Naive thymus-derived CD8-positive, alpha-beta T cell (primary cell): ENCODE results near the gene KLHDC9. TPM values are rescaled to one million over a fixed set of nuclear protein-coding genes. Genes with fewer than 3 reads are reported as not detected.

ENCODE experiments used
- ATAC-seq, 2 donors: fragments of 150-1000 bp; cut with Tn5 transposase in 1 of 2; sonication (Bioruptor Pico), chemical (Tn5 transposase) in 1 of 2; 1 replicate in 1 of 2; 2 replicates in 1 of 2; pipeline ENCODE4 v1.10.0; 2021; ENCODE audit warnings: mild to moderate bottlenecking in 2 of 2, moderate library complexity in 2 of 2
- POLR2A ChIA-PET: fragments of 350-600 bp; sonication (Branson Sonifier 250); formaldehyde crosslinking; loops from one replicate; lab custom pipeline; 2021; ENCODE audit warnings: antibody characterized with exemption; lab: Charles Lee
- DNase-seq, 10 donors: peaks; one replicate each; pipeline versions ENCODE4 v3.0.0 to v3.0.0-alpha.2; 2020 to 2022
- H3K27ac Mint-ChIP-seq, 10 donors: one replicate each; pipeline ENCODE4 v1.8.0; 2020 to 2022; ENCODE audit warnings: mild to moderate bottlenecking in 10 of 10, mixed read lengths in 10 of 10, moderate library complexity in 4 of 10, inconsistent platforms in 1 of 10
- H3K27me3 Mint-ChIP-seq, 5 donors: one replicate each; pipeline ENCODE4 v1.8.0; 2021 to 2022; ENCODE audit warnings: mixed read lengths in 5 of 5
- H3K36me3 Mint-ChIP-seq, 3 donors: one replicate each; pipeline ENCODE4 v1.8.0; 2020 to 2022; ENCODE audit warnings: mixed read lengths in 3 of 3, mild to moderate bottlenecking in 2 of 3, inconsistent platforms in 1 of 3
- H3K4me1 Mint-ChIP-seq, 4 donors: one replicate each; pipeline ENCODE4 v1.8.0; 2021 to 2022; ENCODE audit warnings: mixed read lengths in 4 of 4
- H3K4me3 Mint-ChIP-seq, 10 donors: one replicate each; pipeline ENCODE4 v1.8.0; 2020 to 2022; ENCODE audit warnings: mild to moderate bottlenecking in 10 of 10, mixed read lengths in 10 of 10, moderate library complexity in 6 of 10, inconsistent platforms in 1 of 10
- H3K9me3 Mint-ChIP-seq, 9 donors: one replicate each; pipeline ENCODE4 v1.8.0; 2020 to 2022; ENCODE audit warnings: mixed read lengths in 9 of 9, mild to moderate bottlenecking in 3 of 9, inconsistent platforms in 1 of 9, moderate library complexity in 1 of 9
- polyA plus RNA-seq, 3 donors: library from polyadenylated mRNA; unstranded; fragments of 300-500 nt; fragmentation: Illumina TruSeq; gene quantifications; one replicate each; pipeline ENCODE4 v1.2.3, GENCODE V29; 2021
- total RNA-seq, 8 experiments: library from RNA in 2 of 8; stranded (reverse) in 2 of 8; gene quantifications; one replicate each; pipeline ENCODE4 v1.2.3 and lab custom pipeline; 2021 to 2026

Gene KLHDC9
- total and polyA plus RNA-seq, 5 experiments from 2014 or later, result 0.30 to 1.5 (median 0.62) TPM

- POLR2A ChIA-PET, result interaction anchor here (0.6 to 2.0 kb wide), 2 partner anchors 39 to 44 kb away, joined by 4 to 6 read pairs; partner anchors contain the start of gene USF1
- peak within 1 kb of the TSS in 1 of 10 donors; percentile 6 for H3K4me3 Mint-ChIP-seq
- peaks cover 0 to 2% (median 0%) of the 10 kb centered on the region in 5 donors for H3K27me3 Mint-ChIP-seq
- ATAC-seq, result no peak
- H3K27ac Mint-ChIP-seq, result peak within 1 kb of the TSS in 6 of 10 donors; percentile 4 to 82 (median 28)
- no peaks in the 10 kb centered on the region for H3K36me3 Mint-ChIP-seq
- DNase-seq, result no peak
- no peaks in the 10 kb centered on the region for H3K9me3 Mint-ChIP-seq
- peaks cover 8 to 28% (median 23%) of the 10 kb centered on the region in 4 donors for H3K4me1 Mint-ChIP-seq
Measured at GRCh38 chr1:161089251-161089924, 8.8 kb upstream of the KLHDC9 start, which contains the start of gene NECTIN4. TSS of gene NECTIN4 (minus strand) at chr1:161089558. CDS start at chr1:161089296, 262 bp downstream.

- POLR2A ChIA-PET, result interaction anchor here (0.6 to 2.0 kb wide), 2 partner anchors 40 to 44 kb away, joined by 4 to 6 read pairs; partner anchors contain the start of gene USF1
- peak overlapping the region in 1 of 10 donors; percentile 6 for H3K4me3 Mint-ChIP-seq
Measured at GRCh38 chr1:161089938-161090337, 8.2 kb upstream of the KLHDC9 start.

GRCh38 chr1:161090617-161091016 lies 7.5 kb upstream of the KLHDC9 start:
- Mint-ChIP-seq H3K36me3 (no peaks in the 10 kb centered on the region), H3K27ac (peak overlapping the region in 5 of 10 donors; percentile 4 to 82 (median 39)), H3K9me3 (no peaks in the 10 kb centered on the region), H3K27me3 (peaks cover 0 to 2% (median 0%) of the 10 kb centered on the region in 5 donors), H3K4me1 (peaks cover 8 to 28% (median 23%) of the 10 kb centered on the region in 4 donors), H3K4me3 (no peak overlapping the region)
- POLR2A ChIA-PET, result interaction anchor here (0.5 to 2.0 kb wide), 3 partner anchors 43 to 47 kb away, joined by 3 to 6 read pairs (median 4); partner anchors contain the start of gene USF1
- peak; percentile 86 to 87 for ATAC-seq
- peak in 3 of 10 donors; percentile 23 to 57 (median 47) for DNase-seq

More at GRCh38 chr1:161089938-161090337, 8.2 kb upstream of the KLHDC9 start:
- DNase-seq (no peak), ATAC-seq (no peak)
- Mint-ChIP-seq H3K27me3 (peaks cover 0 to 2% (median 0%) of the 10 kb centered on the region in 5 donors), H3K4me1 (peaks cover 8 to 28% (median 23%) of the 10 kb centered on the region in 4 donors), H3K36me3 (no peaks in the 10 kb centered on the region), H3K27ac (peak overlapping the region in 1 of 10 donors; percentile 4), H3K9me3 (no peaks in the 10 kb centered on the region)

GRCh38 chr1:161091093-161091492 lies 7.1 kb upstream of the KLHDC9 start:
- DNase-seq (no peak), ATAC-seq (no peak)
- POLR2A ChIA-PET, result interaction anchor here (0.5 to 2.0 kb wide), 2 partner anchors 46 to 47 kb away, joined by 4 to 6 read pairs; partner anchors contain the start of gene USF1
- H3K4me3 Mint-ChIP-seq, result no peak overlapping the region
- no peaks in the 10 kb centered on the region for H3K36me3 Mint-ChIP-seq
- H3K4me1 Mint-ChIP-seq, result peaks cover 8 to 28% (median 25%) of the 10 kb centered on the region in 4 donors
- H3K27ac Mint-ChIP-seq, result peak overlapping the region in 1 of 10 donors; percentile 3
- H3K27me3 Mint-ChIP-seq, result no peaks in the 10 kb centered on the region
- no peaks in the 10 kb centered on the region for H3K9me3 Mint-ChIP-seq

- no peaks in the 10 kb centered on the region for H3K36me3 Mint-ChIP-seq
- ATAC-seq, result no peak
- no peak for DNase-seq
- H3K9me3 Mint-ChIP-seq, result no peaks in the 10 kb centered on the region
- H3K4me1 Mint-ChIP-seq, result peaks cover 8 to 34% (median 31%) of the 10 kb centered on the region in 4 donors
- POLR2A ChIA-PET, result interaction anchor here (1.5 to 8.7 kb wide), 2 partner anchors 23 to 46 kb away, joined by 4 to 119 read pairs; partner anchors contain the start of genes ARHGAP30 and USF1
- H3K27me3 Mint-ChIP-seq, result no peaks in the 10 kb centered on the region
- peak overlapping the region in 1 of 10 donors; percentile 14 for H3K4me3 Mint-ChIP-seq
- peak overlapping the region in 5 of 10 donors; percentile 9 to 59 (median 55) for H3K27ac Mint-ChIP-seq
Measured at GRCh38 chr1:161091796-161092507, 6.2 kb upstream of the KLHDC9 start.

GRCh38 chr1:161092621-161093028 lies 5.5 kb upstream of the KLHDC9 start:
- peak in 1 of 2 donors; percentile 27 for ATAC-seq
- H3K36me3 Mint-ChIP-seq, result peaks cover 0 to 2% (median 0%) of the 10 kb centered on the region in 3 donors

GRCh38 chr1:161094481-161094880 lies 3.7 kb upstream of the KLHDC9 start:
- peak overlapping the region in 1 of 10 donors; percentile 57 for H3K27ac Mint-ChIP-seq
- peaks cover 0 to 5% (median 0%) of the 10 kb centered on the region in 9 donors for H3K9me3 Mint-ChIP-seq
- POLR2A ChIA-PET, result interaction anchor here (0.7 to 8.7 kb wide), 4 partner anchors 11 to 48 kb away, joined by 3 to 119 read pairs (median 36); partner anchors contain the start of genes ARHGAP30 and USF1
- H3K27me3 Mint-ChIP-seq, result peaks cover 0 to 4% (median 0%) of the 10 kb centered on the region in 5 donors
- H3K36me3 Mint-ChIP-seq, result peaks cover 0 to 6% (median 0%) of the 10 kb centered on the region in 3 donors
- peak overlapping the region in 1 of 10 donors; percentile 8 for H3K4me3 Mint-ChIP-seq
- peaks cover 24 to 51% (median 50%) of the 10 kb centered on the region in 4 donors for H3K4me1 Mint-ChIP-seq
- DNase-seq (no peak), ATAC-seq (no peak)

More at GRCh38 chr1:161092621-161093028, 5.5 kb upstream of the KLHDC9 start:
- no peak for DNase-seq
- H3K27me3 Mint-ChIP-seq, result peaks cover 0 to 3% (median 0%) of the 10 kb centered on the region in 5 donors
- peaks cover 0 to 3% (median 0%) of the 10 kb centered on the region in 9 donors for H3K9me3 Mint-ChIP-seq
- H3K4me1 Mint-ChIP-seq, result peaks cover 14 to 41% (median 37%) of the 10 kb centered on the region in 4 donors
- no peak overlapping the region for H3K4me3 Mint-ChIP-seq
- POLR2A ChIA-PET, result interaction anchor here (1.5 to 8.7 kb wide), 2 partner anchors 23 to 47 kb away, joined by 4 to 119 read pairs; partner anchors contain the start of genes ARHGAP30 and USF1
- H3K27ac Mint-ChIP-seq, result peak overlapping the region in 2 of 10 donors; percentile 36 to 49

GRCh38 chr1:161095230-161095629 lies 2.9 kb upstream of the KLHDC9 start:
- no peak for ATAC-seq
- peaks cover 0 to 13% (median 0%) of the 10 kb centered on the region in 3 donors for H3K36me3 Mint-ChIP-seq
- H3K4me3 Mint-ChIP-seq, result no peak overlapping the region
- H3K27me3 Mint-ChIP-seq, result peaks cover 0 to 4% (median 0%) of the 10 kb centered on the region in 5 donors
- peaks cover 0 to 5% (median 0%) of the 10 kb centered on the region in 9 donors for H3K9me3 Mint-ChIP-seq
- peak overlapping the region in 2 of 10 donors; percentile 22 to 51 for H3K27ac Mint-ChIP-seq
- peaks cover 24 to 49% (median 48%) of the 10 kb centered on the region in 4 donors for H3K4me1 Mint-ChIP-seq
- POLR2A ChIA-PET, result interaction anchor here (0.7 to 8.7 kb wide), 3 partner anchors 13 to 49 kb away, joined by 3 to 119 read pairs (median 69); partner anchors contain the start of genes ARHGAP30 and USF1
- DNase-seq, result no peak

GRCh38 chr1:161096015-161096414 lies 2.1 kb upstream of the KLHDC9 start:
- H3K9me3 Mint-ChIP-seq, result peaks cover 0 to 5% (median 0%) of the 10 kb centered on the region in 9 donors
- H3K4me1 Mint-ChIP-seq, result peaks cover 18 to 41% (median 40%) of the 10 kb centered on the region in 4 donors
- H3K4me3 Mint-ChIP-seq, result no peak overlapping the region
- H3K27ac Mint-ChIP-seq, result peak overlapping the region in 6 of 10 donors; percentile 7 to 100 (median 50)
- POLR2A ChIA-PET, result interaction anchor here (3.3 to 8.7 kb wide), 4 partner anchors 22 to 56 kb away, joined by 18 to 119 read pairs (median 55); partner anchors contain the start of genes ARHGAP30, NIT1, PFDN2 and TSTD1
- ATAC-seq (no peak), DNase-seq (no peak)
- peaks cover 0 to 4% (median 0%) of the 10 kb centered on the region in 5 donors for H3K27me3 Mint-ChIP-seq
- peaks cover 0 to 19% (median 0%) of the 10 kb centered on the region in 3 donors for H3K36me3 Mint-ChIP-seq

- ATAC-seq, result no peak
- H3K36me3 Mint-ChIP-seq, result peaks cover 0 to 24% (median 0%) of the 10 kb centered on the region in 3 donors
- H3K9me3 Mint-ChIP-seq, result peaks cover 0 to 5% (median 0%) of the 10 kb centered on the region in 9 donors
- DNase-seq, result no peak
- H3K27me3 Mint-ChIP-seq, result peaks cover 0 to 4% (median 0%) of the 10 kb centered on the region in 5 donors
- POLR2A ChIA-PET, result interaction anchor here (1.2 to 8.7 kb wide), 7 partner anchors 10 to 106 kb away, joined by 3 to 119 read pairs (median 18); partner anchors contain the start of genes ARHGAP30, F11R, NIT1 and PFDN2
- H3K27ac Mint-ChIP-seq, result peak overlapping the region in 7 of 10 donors; percentile 83 to 100 (median 92)
- peak overlapping the region in 3 of 10 donors; percentile 25 to 46 (median 33) for H3K4me3 Mint-ChIP-seq
- peaks cover 18 to 41% (median 39%) of the 10 kb centered on the region in 4 donors for H3K4me1 Mint-ChIP-seq
Measured at GRCh38 chr1:161096530-161096929, 1.6 kb upstream of the KLHDC9 start.
